ENCODE measurements around the gene STIM2. TPM values are rescaled to one million over a fixed set of nuclear protein-coding genes. Genes with fewer than 3 reads are reported as not detected.
"Not testable (repeated sequence)": the region's sequence is repeated elsewhere in the genome, so short reads cannot be mapped to it uniquely, and the experiment has no call there.

Gene STIM2
- total RNA-seq, 1 experiment from 2014 or later = 16.1 TPM

DNA sequence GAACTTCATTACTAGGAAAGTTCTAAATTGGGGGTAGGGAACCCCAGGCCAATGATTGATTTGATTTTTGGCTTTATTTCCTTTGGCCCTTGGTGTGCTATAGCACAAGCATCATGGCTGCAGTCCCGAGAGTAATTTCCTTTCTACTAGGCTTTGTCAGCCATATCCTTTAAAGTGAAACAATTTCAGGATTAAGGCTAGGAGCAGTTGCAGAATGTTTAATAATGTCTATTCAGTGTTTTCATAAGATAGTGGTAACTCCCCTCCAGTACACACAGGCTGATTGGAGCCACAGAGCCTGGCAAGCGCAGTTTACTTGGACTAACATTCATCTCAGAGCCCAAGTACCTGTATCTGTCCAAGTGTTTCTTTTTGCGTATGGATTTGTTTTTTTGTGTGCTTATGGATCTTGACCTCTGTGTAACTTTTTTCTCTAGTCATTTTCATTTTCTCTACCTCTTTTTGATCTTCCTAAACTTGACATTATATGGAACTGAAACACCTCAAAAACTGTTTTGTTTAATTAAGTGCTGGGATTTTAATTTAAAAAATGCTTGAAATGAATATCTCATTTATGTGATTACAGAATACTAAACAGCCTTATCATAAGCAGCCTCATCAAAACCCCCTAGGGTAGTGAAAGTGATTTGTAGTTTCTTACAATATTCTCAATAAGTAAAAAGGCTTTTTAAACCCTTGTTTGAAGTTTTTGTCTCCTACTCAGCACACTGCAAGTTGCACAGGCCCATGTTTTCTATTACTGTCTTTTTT is 7.5 kb downstream of the STIM2 start:
- DNase-seq (ENCODE audit: low read depth) = no peak

DNA sequence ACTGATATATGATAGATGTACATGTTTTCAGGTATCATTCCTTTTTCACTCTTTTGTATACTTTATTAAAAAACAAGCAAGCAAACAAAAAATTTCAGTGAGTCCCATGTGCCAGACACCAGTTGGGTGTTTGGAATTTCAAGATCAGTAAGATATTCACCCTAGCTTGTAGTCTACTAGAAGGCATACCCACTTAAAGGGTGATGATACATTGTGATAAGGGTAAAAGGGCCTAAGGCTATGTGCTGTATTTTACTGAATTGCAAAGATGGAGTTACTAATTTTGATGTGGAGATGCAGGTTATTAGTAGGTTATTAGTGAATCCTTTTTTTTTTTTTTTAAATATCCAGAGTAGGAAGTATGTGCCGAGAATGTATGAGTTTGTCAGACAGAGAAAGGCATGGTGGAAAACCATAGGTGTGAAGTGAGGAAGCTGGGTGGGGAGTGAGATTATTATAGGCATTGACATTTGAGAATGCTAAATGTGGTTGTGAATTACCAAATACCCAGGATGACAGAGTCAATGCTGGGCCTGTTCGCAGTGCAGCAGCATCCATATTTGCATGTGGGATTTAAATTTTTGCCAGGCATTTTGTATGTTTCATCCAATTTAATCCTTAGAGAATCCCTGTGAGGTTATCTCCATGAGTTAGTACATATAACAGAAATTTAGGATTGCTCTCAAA is 10.1 kb downstream of the STIM2 start:
- DNase-seq (ENCODE audit: low read depth) = no peak

DNA sequence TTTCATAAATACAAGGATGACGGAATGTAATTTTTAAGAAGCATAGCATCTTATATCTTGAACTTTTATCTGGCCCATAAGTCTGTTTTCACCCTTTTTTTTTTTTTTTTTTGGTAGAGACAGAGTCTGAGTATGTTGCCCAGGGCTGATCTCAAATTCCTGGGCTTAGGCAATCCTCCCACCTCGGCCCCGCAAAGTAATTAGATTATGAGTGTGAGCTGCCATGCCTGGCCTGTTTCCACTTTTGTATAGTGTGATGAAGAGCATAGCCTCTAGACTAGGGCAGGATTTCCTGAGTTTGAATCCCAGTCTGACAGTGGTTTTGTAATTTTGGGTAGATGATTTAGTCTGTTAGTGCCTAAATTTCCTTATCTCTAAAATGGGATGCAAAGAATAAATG is 11.0 kb downstream of the STIM2 start:
- no peak for DNase-seq (ENCODE audit: low read depth)

DNA sequence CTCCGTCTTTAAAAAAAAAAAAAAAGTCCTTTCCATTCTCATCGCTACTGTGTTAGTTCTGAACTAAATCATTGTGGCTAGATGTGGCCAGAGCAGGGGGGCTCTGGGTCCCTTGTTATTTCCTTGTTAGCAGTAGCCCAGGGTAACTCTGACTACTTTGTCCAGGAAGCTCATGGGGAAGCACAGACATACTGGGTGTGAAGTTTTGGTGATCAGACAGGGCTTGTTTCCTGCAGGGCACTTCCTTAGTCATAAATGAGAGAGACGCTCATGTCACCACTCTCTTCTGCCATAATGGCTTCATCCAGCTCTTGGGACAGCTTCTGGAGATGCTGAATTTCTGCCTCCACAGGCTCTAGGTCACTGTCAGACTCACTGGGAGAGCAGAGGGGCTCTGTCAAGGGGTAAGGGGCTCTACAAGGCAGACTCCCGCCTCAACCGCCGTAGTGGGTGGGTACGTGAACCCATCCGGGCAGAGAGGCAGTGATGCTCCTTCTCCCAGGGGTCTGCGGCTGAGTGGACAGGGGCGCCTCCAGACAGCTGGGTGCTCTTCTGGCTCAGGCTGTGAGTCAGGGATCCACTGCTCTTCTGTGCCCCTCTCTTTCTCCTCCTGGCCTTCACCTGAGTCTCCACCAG is 12.9 kb downstream of the STIM2 start:
- DNase-seq (ENCODE audit: low read depth) = no peak

DNA sequence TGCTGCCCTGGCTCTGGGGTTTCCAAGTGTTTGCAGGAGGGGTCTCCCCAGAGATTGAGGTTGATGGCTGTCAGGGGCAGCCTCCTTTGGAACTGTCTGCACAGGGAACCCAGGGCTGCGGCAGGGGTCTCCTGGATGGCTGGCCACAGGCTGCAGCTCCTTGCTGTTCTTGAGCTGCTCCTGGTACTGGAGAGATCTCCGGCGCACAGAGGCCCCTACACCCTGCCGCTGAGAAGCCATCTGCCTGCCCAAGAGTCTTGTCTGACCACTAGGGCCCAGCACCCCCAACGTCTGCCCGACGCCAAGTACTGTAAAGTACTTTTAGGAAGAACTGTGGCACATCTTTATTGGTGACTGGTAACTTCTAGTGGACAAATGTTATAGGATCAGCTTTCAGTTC is 13.5 kb downstream of the STIM2 start:
- no peak for DNase-seq (ENCODE audit: low read depth)

DNA sequence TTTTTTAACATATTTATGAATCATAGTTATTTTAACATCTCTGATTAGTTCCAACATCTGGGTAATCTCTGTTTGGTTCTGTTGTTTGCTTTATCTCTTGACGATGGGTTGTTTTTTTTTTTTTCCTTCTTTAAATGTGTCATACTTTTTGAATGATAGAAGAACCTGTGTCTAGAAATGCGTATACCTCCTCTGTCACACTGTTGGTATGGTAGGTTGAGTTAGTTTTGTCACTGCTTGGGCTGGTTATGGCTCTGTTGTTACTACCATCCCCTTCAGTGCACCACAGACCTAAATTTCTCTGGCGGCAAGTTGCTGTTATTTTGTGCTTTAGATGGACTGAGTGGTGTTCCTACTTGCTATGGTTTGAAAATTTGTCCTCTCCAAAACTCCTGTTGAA is 16.8 kb downstream of the STIM2 start:
- no peak for DNase-seq (ENCODE audit: low read depth)

DNA sequence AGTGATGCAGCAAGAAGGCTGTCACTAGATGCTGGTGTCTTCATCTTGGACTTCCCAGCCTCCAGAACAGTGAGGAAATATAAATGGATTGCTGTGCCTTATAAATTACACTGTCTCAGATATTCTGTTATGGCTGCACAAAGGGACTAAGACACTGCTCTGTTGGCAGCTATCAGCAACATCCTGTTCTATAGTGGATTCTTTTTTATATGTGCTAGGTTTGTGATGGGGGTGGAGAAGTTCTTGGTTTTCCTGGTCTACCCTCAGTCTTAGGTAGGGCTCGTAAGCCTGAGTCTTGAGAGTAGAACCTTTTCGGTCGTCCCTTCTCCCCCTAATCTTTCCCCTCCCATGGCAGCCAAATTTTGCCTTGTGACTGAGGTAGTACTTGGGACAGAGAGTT is 17.3 kb downstream of the STIM2 start:
- no peak for DNase-seq (ENCODE audit: low read depth)

DNA sequence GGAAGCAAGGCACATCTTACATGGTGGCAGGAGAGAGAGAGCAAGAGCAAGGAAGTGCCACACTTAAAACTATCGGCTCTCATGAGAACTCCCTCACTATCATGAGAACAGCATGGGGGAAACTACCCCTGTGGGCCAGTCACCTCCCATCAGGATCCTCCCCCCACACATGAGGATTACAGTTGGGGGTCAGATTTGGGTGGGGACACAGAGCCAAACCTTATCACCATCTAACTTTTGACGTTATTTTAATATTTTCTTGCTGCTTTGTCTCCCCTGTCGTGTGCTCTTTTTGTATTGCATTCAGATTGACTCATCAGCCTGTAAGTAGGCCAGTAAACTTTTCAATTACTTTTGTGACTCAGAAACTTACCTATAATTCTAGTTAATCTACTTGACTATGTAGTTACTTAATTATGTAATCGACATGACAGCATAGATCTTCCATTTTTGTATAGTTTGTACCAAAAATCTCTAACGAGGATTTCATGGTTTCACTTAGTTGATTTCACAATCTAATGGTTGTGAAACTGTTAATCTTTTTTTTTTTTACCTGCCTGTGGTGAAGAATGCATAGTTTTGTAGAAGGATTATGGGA is 18.3 kb downstream of the STIM2 start:
- DNase-seq (ENCODE audit: low read depth) = no peak

DNA sequence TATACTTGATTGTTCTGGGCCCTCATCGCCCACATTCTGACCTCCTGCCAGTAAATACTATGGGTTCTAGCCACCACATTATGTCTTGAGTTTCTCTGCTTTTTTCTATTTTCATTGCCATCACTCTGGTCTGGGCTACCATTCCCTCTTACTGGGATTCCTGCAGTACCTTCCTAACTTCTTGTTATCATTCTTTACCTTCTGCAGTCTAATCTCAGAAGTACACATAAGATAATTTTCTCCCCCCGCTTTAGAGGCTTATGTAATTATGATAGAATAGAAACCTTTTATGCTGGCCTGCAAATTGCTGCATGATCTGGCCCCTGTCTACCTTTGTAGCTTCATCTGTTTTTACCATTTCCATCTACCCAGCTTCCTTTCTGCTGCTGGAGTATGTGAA is 19.2 kb downstream of the STIM2 start:
- no peak for DNase-seq (ENCODE audit: low read depth)

DNA sequence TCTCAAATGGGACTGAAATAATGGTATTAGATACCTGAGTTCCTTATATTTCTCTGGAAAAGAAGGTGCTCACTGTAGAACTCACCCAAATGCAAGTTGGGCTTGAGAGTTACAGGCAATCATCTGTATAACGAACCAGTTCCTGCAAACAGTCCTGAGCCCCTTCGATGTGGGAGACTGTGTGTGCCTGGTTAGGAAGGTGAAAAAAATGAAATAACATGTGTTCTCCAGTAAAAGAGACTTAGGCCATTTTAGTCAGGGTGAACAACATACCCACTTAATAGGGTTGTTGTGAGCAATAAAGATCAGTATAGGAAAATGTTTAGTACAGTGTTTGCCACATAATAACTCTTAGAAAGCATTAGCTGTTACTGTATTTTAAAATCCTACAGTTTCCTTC is 23.4 kb downstream of the STIM2 start:
- DNase-seq (ENCODE audit: low read depth) = no peak

DNA sequence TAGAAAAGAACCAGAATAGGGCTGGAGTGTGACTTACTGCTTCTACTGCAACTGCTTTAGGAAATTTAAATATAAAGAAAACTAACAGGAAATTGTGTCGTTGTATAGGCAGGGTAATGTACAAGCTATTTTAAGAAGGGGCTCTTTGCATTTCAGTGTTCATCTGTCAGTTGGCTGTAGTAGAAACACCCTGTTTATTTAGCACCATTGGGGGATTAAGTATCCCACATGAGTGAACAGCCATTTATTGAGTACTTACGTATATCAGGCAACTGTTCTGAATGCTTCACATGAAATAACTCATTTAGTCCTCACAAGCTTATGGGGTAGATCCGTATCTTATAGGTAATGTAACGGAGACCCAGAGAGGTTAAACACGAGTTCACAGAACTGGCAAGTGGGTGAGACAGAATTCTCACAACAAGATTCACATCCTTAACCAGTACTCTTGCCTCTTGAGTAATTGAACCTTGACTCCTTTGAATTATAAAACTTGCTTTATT is 23.9 kb downstream of the STIM2 start:
- DNase-seq (ENCODE audit: low read depth) = no peak

DNA sequence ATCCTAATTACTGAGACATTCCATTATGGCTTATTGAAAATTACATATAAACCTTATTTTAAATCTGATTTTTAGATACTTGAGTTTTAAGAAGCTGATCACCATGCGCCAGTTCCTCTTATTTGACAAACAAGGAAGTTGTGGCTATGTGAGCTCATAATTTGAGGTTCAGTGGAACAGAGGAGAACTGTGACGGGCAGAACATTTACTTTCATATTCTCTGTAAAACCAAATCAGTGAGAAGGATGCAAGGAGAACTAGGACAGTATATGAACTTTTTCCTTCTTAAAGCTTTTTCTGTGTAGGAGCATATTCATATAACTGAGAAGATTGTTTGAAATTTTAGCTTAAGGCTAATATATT is 25.3 kb downstream of the STIM2 start:
- no peak for DNase-seq (ENCODE audit: low read depth)

DNA sequence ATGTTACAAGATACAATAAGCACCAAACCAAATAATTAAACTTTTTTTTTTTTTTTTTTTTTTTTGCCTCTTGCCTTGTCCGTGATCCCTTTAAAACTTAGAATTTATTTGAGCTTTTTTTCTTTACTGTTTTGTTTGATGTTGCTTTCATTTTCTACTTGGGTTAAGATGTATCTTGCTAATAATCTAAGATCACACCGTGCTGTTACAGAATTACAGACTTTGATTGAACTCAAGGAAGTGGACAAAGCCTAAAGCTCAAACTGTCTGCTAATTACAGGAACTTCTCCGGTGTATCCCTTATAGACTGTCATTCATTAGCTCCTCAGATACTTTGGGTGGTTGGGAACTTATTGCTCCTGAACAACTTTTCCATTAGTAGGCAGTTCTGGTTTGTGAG is 26.5 kb downstream of the STIM2 start:
- DNase-seq (ENCODE audit: low read depth) = no peak

DNA sequence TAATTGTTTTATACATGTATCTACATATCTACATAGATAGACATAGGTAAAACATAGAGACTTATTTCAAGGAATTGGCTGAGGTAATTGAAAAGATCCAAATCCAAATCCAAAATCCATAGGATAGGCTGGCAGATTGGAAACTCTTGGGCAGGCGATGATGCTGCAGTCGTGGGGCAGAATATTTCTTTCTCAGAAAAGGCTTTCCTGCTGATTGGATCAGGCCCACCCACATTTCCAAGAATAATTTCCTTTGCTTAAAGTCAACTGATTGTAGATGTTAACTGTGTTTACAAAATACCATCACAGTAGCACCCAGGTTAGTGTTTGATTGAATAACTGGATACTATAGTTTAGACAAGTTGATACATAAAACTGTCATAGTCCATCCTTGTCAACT is 27.2 kb downstream of the STIM2 start:
- no peak for DNase-seq (ENCODE audit: low read depth)

DNA sequence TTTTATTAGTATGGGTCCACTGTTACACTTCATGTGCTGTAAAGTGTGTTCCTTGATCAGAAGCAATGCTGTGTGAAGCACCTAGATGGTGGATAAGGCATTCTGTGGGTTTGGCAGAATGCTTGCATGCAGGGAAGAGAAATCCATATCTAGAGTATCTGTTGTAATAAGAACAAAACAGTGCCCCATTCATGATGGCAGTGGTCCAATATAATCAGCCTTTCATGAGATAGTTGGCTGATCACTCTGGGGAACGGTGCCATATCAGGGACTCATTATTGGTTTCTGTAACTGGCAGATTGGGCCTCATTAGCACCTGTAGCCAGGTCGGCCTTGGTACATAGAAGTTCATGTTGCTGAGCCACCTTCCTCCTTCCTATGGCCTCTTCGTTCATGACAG is 28.7 kb downstream of the STIM2 start:
- DNase-seq (ENCODE audit: low read depth) = no peak

DNA sequence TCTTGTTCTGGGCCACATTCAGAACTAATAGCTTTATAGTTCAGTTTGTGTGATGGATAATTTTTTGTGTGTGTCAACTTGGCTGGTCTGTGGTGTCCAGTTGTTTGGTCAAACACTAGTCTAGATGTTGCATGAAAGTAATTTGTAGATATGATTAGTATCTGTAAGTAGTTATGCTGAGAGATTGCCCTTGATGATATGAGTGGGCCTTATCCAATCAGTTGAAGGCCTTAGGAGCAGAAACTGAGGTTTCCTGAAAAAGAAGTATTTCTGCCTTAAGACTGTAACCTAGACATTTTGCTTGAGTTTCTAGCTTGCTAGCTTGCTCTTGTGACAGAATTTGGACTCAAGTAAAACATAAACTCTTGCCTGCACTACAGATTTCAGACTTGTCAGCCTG is 30.4 kb downstream of the STIM2 start:
- DNase-seq (ENCODE audit: low read depth) = no peak

DNA sequence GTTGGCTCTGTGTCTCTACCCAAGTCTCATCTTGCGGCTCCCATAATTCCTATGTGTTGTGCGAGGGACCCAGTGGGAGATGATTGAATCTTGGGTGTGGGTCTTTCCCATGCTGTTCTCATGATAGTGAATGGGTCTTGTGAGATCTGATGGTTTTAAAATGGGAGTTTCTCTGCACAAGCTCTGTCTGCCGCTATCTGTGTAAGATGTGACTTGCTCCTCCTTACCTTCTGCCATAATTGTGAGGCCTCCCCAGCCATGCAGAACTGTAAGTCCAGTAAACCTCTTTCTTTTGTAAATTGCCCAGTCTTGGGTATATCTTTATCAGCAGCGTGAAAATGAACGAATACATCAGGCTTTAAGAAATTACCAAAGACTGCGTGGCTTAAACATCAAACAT is 31.2 kb downstream of the STIM2 start:
- DNase-seq (ENCODE audit: low read depth) = no peak

DNA sequence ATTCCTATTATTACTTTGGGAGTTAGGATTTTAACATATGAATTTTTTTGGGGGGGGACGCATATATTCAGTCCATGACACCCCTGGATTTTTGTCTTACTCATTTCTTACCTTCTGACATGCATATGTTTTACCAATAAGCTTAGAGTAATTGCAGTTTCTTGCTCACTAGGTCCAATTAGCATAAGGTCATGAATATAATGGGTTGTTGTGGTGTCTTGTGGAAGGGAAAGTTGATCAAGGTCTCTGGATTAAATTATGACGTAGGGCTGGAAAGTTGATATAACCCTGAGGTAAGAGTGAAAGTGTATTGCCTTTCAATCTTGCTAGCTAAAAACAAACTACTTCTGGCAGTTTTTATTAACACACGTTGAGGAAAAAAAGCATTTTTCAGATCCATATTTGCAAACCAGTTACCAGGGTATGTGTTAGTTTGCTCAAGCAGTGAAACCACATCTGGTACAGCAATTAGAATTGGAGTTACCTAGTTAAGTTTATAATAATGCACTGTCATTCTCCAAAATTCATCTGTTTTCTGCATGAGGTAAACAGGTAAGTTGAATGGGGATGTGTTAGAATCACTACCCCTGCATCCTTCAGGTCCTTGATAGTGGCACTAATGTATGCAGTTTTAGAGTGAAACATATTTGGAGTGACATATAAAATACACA is 32.0 kb downstream of the STIM2 start:
- no peak for DNase-seq (ENCODE audit: low read depth)

DNA sequence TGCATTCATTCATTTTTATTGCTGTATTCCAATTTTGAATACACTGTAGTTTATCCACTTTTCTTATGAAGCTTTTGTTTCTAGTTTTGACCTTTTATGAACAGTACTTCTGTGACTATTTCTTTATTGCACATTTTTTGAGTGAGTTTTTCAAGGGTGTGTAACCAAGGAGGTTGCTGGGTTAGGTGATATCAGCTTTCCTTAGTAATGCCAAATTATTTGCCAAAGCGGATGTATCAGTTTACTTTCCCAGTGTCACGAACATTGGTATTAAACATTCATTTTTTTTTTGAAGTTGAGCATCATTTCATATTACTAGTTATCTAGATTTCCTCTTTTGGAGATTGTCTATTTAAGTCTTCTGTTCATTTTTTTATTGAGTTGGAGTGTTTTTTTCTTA is 32.9 kb downstream of the STIM2 start:
- DNase-seq (ENCODE audit: low read depth) = no peak

DNA sequence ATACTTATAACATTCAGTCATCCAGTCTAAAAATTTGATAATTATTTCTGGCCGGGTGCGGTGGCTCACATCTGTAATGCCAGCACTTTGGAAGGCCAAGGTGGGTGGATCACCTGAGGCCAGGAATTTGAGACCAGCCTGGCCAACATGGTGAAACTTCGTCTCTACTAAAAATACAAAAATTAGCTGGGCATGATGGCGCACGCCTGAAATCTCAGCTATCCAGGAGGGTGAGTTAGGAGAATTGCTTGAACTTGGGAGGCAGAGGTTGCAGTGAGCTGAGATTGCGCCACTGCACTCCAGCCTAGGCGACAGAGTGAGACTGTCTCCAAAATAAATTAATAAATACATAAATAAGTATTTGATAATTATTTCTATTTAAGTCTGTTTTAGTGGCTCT is 34.2 kb downstream of the STIM2 start:
- DNase-seq (ENCODE audit: low read depth) = not testable (repeated sequence)

DNA sequence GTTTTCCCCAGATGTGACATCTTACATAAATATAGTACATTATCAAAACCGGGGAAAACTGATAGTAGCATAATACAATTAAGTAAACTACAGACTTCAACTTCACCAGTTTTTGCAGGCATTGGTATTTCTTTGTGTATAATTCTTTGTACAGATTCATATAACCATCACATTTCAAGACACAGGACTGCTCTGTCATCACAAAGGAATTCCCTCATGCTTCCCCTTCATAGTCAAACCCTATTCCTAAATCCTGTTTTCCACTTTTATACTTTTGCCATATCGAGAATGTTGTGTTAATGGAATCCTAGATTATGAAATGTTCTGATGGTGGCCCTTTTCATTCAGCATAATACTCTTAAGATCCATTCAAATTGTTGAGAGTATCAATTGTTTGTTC is 36.0 kb downstream of the STIM2 start:
- peak; percentile 47 for DNase-seq (ENCODE audit: low read depth)

DNA sequence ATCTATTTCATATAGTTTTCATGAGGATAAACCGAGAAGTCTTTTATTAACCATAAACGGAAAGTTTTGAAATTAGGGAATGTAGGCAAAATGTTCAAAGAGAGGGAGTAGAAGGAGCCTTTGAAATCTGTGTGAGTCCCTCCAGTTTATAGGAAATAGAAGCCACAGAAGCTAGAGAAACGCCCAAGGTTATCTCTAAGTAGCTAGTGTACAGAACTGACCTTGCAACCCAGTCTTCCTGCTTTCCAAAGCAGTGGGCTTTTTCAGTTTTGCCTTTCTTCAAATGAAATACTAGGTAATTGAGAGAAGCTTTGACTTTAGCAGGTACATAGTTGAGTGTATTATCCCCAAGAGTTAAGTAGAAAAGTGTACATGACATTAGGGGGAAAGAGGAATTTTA is 39.4 kb downstream of the STIM2 start:
- DNase-seq (ENCODE audit: low read depth) = no peak
